AML-193 (cell line): Measurements from ENCODE around the gene TLX3.

Experiments used
- DNase-seq, 2 experiments: peaks; one replicate each; lab custom pipeline; 2025; lab: John Stamatoyannopoulos, UW

Gene TLX3

DNA sequence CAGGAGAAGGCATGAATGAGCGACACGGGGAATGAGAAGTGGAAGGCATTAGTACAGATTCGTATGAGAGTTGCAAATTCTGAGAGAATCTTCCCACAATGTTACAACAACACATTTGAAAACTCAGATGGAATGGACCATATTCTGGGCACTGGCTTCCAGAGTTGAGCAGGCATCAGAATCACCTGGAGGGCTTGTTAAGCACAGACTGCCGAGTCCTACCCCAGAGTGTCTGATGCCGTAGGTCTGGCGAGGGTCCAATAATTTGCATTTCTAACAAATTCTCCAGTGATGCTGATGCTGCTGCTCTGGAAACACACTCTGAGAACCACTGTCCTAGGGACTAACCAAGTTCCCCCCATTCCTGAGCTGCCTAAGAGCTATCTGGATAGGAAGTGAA is 2.9 kb upstream of the TLX3 start:
- no peak for DNase-seq

GRCh38 chr5:171306781-171307591 is 2.1 kb upstream of the TLX3 start:
- DNase-seq = no peak

DNA sequence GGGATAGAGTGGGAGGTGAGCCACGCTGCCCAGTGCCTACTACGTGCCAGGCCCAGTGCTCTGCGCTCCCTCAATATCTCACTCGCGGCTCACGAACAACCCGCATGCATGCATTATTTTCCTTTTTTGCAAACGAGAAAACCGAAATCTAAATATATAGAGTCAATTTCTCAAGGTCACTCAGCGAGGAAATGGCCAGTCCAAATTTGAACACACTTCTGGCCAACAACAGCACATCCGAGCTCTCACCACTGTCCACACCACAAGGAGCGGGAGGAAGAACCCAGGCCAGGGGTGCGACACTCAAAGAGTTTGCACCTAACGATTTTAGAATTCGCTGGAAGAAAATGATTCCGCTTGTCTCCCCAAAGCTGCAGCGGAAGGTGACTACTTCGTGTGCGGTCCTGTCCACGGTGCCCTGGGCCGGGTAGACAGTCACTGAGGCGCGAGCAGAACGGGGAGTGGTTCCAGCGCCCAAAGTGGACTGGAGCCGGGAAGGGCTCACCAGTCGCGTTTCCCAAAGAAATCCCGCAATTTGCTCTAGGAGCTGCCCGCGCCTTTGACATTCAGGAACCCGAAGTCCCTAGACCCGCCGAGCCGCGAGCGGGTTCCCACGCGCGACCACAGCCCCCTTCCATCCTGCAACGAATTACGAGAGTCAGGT is 1.1 kb upstream of the TLX3 start:
- no peak for DNase-seq

- DNase-seq = no peak
Observed at GRCh38 chr5:171309276-171310211, 496 bp downstream of the TLX3 start.

DNA sequence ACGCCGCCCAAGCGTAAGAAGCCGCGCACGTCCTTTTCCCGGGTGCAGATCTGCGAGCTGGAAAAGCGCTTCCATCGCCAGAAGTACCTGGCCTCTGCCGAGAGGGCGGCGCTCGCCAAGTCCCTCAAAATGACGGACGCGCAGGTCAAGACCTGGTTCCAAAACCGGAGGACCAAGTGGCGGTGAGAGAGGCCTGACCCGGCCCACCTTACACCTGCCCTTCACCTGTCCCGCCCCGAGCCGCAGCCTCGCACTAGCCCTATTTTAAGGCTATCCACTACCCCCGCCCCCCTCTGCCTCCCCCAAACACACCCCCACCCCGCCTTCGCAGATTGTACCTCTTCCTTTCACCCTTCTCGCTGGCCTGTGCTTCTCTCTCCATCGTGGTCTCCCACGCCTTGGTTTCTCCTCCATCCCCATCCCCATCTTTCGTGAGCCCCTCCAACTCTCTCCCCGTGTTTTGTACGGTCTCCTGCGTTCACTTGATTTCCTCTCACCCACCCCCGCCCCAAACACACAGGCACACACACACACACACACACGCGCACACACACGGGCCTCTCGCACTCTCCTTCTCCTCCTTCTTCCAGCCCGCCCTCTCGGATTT is 1.3 kb downstream of the TLX3 start:
- no peak for DNase-seq

DNA sequence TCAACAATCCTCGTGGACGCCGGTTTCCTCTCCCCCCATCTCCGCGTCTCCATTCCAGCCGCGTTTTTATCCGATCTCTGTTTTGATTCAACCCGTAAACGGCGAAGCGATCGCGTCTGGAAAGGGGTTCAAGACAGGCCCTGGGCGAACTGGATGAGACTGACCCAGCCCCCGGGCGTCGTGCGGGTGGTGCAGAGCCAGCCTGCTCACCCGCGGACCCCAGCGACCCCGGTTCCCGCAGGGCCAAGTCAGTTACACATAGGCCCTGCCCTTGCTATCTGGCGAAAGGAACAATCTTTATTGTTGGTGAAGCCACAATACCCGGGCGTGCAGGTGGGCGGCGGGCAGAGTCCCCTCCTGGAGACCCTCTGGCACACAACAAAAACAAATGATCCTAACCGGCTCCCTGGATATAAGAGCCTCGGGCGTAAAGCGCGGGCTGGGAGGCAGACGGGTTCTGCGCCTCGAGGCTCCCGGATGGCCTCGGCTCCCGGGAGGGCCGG is 1.8 kb downstream of the TLX3 start:
- no peak for DNase-seq

GRCh38 chr5:171311322-171312077 is 2.5 kb downstream of the TLX3 start:
- no peak for DNase-seq

- DNase-seq = no peak
Observed at GRCh38 chr5:171312129-171312974, 3.3 kb downstream of the TLX3 start.

DNA sequence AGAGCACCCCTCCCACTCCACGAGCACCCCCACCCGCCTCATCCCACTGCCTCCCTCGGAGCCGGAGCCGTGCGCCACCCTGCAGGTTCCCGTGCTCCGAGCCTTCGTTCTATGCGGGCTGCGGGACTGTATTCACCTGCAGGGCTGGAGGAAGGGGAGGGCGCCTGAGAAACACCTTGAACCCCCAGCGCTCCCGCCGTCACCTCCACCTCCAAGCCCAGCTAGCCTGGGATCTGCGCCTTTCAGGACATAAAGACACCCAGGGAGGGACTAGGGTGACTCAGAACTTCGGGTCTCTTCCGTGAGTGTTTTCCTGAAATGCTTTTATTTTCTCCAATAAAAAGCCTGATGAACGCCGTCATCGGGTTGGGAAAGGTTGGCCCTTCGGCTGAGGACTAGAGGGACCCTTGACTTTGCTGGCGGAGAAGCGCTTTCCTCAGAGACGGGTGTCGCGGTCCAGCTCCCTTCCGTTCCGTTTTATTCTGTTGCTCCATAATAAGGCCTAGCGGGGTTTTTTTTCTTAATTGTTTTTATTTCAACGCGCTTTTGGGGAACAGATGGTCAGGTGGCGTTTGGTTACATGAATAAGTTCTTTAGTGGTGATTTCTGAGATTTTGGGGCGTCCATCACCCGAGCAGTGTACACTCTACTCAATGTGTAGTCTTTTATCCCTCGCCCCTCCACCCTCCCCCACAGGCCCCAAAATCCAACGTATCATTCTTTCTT is 4.6 kb downstream of the TLX3 start:
- no peak for DNase-seq

- no peak for DNase-seq
Observed at GRCh38 chr5:171314728-171315385, 5.8 kb downstream of the TLX3 start.

- no peak for DNase-seq
Observed at GRCh38 chr5:171315386-171315891, 6.4 kb downstream of the TLX3 start.

DNA sequence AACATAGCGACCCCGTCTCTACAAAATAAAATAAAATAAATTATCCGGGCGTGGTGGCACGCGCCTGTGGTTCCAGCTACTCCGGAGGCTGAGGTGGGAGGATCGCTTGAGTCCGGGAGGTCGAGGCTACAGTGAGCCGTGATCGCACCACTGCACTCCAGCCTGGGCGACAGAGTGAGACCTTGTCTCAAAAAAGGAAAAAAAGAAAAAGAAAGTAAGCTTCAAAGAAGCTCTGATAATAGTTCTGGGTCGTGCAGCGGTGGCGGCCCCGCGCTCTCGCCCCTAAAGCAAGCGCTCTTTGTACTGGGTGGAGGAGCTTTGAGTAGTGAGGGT is 6.8 kb downstream of the TLX3 start:
- DNase-seq = no peak

- no peak for DNase-seq
Observed at GRCh38 chr5:171316258-171317121, 7.4 kb downstream of the TLX3 start.

DNA sequence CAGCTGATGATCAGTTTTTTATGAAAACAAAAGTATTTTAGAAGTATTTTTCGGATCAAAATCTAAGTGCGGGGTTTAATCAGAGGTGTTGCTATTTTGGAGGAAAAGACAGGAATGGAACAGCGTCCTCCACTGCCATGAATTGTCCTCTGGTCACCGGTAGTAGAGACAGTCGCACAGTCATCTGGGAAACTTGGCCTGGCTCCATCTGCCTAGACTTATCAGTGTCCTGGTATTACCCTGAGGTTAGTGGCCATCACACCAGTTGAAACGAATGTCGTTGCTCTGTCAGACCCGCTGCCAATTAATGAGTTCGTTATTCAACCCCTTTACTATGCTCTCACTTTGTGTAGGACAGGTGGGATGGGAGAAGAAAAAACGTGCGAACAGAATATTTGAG is 8.2 kb downstream of the TLX3 start:
- no peak for DNase-seq

DNA sequence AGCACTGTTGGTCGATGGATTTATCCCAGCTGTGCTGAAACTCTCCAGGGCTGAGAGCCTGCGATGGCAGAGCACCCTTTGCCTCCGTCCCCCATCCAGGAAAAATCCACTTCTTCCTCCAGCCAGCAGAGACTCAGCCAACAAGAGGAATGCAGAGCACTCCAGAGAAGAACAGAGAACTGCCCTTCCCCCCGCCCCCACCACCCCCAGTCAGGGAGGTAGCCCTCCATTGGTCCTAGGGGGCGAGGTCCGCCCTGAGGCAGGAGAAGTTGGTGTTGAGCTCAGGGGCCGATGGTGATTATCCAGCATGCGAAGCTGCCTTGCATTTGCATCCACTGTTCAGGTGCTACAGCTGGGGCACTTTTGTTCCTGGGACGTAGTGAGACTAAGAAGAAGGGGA is 9.0 kb downstream of the TLX3 start:
- DNase-seq = no peak

GRCh38 chr5:171321447-171321846 is 12.4 kb downstream of the TLX3 start:
- no peak for DNase-seq

DNA sequence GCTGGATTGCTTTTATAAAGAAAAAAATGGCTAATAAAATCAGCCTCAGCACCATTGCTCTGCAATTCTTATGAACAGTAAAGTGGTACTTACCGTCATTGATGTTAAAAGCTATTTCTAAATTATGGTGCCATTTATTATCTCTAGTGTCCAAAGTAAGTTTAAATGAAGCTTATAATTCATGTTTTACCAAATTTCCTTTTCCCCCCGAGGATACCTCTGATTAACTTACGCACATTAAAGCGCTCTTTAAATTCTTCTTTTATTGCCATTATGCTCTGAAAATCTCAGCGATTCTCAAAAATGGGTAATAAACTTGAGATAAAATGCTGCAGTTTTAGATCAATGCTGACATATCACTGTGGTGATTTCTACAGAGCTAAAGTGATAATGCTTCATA is 13.5 kb downstream of the TLX3 start:
- no peak for DNase-seq

DNA sequence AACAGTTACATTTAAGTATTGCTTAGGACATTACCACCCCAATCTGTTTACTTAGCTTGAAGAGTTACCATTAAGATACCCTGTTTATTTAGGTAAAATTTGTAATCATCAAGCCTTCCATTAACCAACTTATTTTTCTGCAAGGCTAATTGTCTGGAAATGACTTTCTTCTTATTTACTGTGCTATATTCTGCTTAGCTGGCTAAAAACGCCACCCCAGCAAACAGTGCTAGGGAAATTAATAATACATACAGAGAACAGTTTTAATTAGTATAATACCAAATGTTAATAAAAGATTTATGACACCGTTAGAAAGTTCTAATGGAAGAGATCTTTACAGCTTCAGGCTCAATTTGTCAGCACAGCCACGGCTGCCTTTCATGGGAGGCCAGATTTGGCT is 14.0 kb downstream of the TLX3 start:
- no peak for DNase-seq
